Tibial nerve (tissue), 4 donors: ENCODE measurements around the gene TTC28. TPM values are rescaled to one million over a fixed set of nuclear protein-coding genes. Genes with fewer than 3 reads are reported as not detected.

Experiments used
- DNase-seq, 2 donors: peaks; one replicate each; pipeline ENCODE4 v3.0.0-alpha.2; 2019; ENCODE audit warnings: low spot score in 2 of 2
- H3K27ac ChIP-seq, 4 donors: fragments of 200-600 bp; sonication (generic) in 3 of 4; one replicate each; pipeline ENCODE4 v1.5.1; 2017 to 2019; ENCODE audit warnings: mild to moderate bottlenecking in 1 of 4
- H3K27me3 ChIP-seq, 2 donors: fragments of 200-600 bp; sonication (generic) in 1 of 2; one replicate each; pipeline versions ENCODE4 v1.5.1 to v1.6.0; 2017 to 2019
- H3K36me3 ChIP-seq, 3 donors: fragments of 200-600 bp; sonication (generic); one replicate each; pipeline ENCODE4 v1.5.1; 2018 to 2019
- H3K4me1 ChIP-seq, 4 donors: fragments of 200-600 bp; sonication (generic) in 3 of 4; one replicate each; pipeline ENCODE4 v1.5.1; 2017 to 2019
- H3K4me3 ChIP-seq, 4 donors: fragments of 200-600 bp; sonication (generic) in 3 of 4; one replicate each; pipeline ENCODE4 v1.5.1; 2017 to 2019; ENCODE audit warnings: mild to moderate bottlenecking in 1 of 4, moderate library complexity in 1 of 4
- H3K9me3 ChIP-seq, 4 donors: fragments of 200-600 bp; sonication (generic) in 3 of 4; one replicate each; pipeline ENCODE4 v1.5.1; 2017 to 2019
- CTCF ChIP-seq, 5 experiments: fragments of 200-600 bp in 3 of 5; fragments of 450-650 bp in 2 of 5; sonication (generic) in 3 of 5; IDR thresholded peaks; one replicate each; pipeline ENCODE4 v1.5.1; 2016 to 2019; ENCODE audit warnings: antibody characterized with exemption in 5 of 5, mild to moderate bottlenecking in 3 of 5, moderate library complexity in 2 of 5
- EP300 ChIP-seq, 2 donors: sonication (generic); formaldehyde crosslinking; IDR thresholded peaks; one replicate each; pipeline ENCODE4 v1.6.1; 2017; ENCODE audit warnings: antibody characterized with exemption in 2 of 2, mild to moderate bottlenecking in 1 of 2
- POLR2A ChIP-seq, 2 donors: fragments of 450-650 bp; IDR thresholded peaks; one replicate each; pipeline ENCODE4 v1.6.1; 2017; ENCODE audit warnings: antibody characterized with exemption in 2 of 2, mild to moderate bottlenecking in 2 of 2, moderate library complexity in 2 of 2
- WGBS, 2 donors: methylation state at CpG; one replicate each; pipeline ENCODE4 v1.1.5; 2018; 5-methylcytosine and 5-hydroxymethylcytosine counted together
- total RNA-seq, 4 donors: library from RNA; depleted of rRNA; stranded (reverse); fragments of >200 nt; gene quantifications; one replicate each; pipeline ENCODE4 v1.1.0, GENCODE V29; 2016

Gene TTC28
- total RNA-seq, 4 donors from 2014 or later: 83.9 to 177 (median 128) TPM

DNA sequence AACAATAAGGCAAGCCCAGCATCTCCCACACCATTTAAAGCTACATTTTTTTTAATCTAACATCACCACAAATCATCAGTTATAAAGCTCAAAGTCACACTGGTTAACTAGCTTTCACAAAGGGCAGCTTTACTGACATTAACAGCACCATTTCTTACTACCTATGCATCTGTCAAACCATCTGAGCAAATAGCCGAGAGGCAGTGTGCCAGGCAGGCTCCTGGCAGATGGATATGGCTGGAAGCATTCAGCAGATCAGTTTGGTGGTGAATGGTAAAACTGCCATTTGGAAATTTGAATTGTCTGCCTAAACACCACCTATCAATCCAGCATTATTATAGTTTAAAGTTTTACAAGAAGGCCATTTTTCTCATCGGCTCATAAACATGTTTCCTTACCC lies 131.2 kb downstream of the TTC28 start:
- no peak for DNase-seq
- H3K4me1 ChIP-seq: no peaks in the 10 kb centered on the region
- 94 to 95% methylated on average over 2 of the region's 2 CpGs for WGBS, 2 donors

GRCh38 chr22:28547132-28547842 lies 132.4 kb downstream of the TTC28 start:
- Histone ChIP-seq H3K36me3 (peaks cover 0 to 9% (median 0%) of the 10 kb centered on the region in 3 donors), H3K9me3 (peaks cover 0 to 10% (median 0%) of the 10 kb centered on the region in 4 donors), H3K4me3 (no peak overlapping the region), H3K4me1 (no peaks in the 10 kb centered on the region), H3K27ac (no peak overlapping the region), H3K27me3 (no peaks in the 10 kb centered on the region)
- no peak for DNase-seq
- TF ChIP-seq CTCF (IDR thresholded peaks at IDR 0.05): no peak
- no peak for TF ChIP-seq EP300 (IDR thresholded peaks at IDR 0.05)
- TF ChIP-seq POLR2A (IDR thresholded peaks at IDR 0.05): no peak
- 54 to 58% methylated on average over 4 of the region's 4 CpGs for WGBS, 2 donors

More for the DNA sequence above, 131.2 kb downstream of the TTC28 start:
- Histone ChIP-seq H3K9me3 (no peaks in the 10 kb centered on the region), H3K27me3 (no peaks in the 10 kb centered on the region), H3K27ac (no peak overlapping the region), H3K4me3 (no peak overlapping the region), H3K36me3 (no peaks in the 10 kb centered on the region)
- TF ChIP-seq EP300 (IDR thresholded peaks at IDR 0.05) (no peak), POLR2A (IDR thresholded peaks at IDR 0.05) (no peak), CTCF (IDR thresholded peaks at IDR 0.05) (no peak)

DNA sequence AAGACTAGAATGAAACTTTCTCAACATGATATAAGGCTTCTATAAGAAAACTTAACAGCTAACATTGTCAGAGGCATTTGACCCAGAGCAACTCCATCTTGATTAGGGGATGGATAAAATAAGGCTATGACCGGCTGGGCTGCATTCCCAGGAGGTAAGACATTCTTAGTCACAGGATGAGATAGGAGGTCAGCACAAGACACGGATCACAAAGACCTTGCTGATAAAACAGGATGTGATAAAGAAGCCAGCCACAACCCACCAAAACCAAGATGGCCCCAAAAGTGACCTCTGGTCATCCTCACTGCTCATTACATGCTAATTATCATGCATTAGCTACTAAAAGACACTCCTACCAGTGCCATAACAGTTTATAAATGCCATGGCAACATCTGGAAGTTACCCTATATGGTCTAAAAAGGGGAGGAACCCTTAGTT lies 135.2 kb downstream of the TTC28 start:
- DNase-seq: no peak
- H3K36me3 ChIP-seq: peaks cover 0 to 9% (median 0%) of the 10 kb centered on the region in 3 donors
- 84 to 100% methylated on average over 2 of the region's 2 CpGs for WGBS, 2 donors

DNA sequence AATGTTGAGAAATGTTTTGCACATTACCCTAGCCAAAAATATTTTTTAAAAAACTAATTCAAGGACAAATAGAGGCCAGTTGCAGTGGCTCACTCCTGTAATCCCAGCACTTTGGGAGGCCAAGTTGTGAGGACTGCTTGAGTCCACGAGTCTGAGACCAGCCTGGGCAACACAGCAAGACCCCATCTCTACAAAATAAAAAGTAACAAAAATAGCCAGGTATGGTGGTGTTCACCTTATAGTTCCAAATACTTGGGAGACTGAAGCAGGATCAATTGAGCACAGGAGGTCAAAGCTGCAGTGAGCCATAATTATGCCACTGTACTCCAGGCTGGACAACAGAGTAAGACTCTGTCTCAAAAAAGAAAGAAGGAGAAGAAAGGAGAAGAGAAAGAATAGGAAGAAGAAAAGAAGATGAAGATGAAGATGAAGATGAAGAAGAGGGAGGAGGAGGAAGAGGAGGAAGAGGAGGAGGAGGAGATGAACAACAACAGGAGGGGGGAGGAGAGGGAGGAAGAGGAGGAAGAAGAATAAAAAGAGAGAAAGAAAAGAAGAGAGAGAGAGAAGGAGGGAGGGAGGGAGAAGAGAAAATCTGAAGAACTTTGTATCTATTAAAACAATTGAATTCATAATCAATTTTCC lies 136.5 kb downstream of the TTC28 start:
- 96 to 100% methylated on average over 1 of the region's 1 CpG for WGBS, 2 donors
- H3K27me3 ChIP-seq: no peaks in the 10 kb centered on the region
- no peak overlapping the region for H3K27ac ChIP-seq
- no peaks in the 10 kb centered on the region for H3K4me1 ChIP-seq
- peaks cover 0 to 9% (median 0%) of the 10 kb centered on the region in 3 donors for H3K36me3 ChIP-seq
- no peak overlapping the region for H3K4me3 ChIP-seq
- TF ChIP-seq POLR2A (IDR thresholded peaks at IDR 0.05) (no peak), CTCF (IDR thresholded peaks at IDR 0.05) (no peak), EP300 (IDR thresholded peaks at IDR 0.05) (no peak)
- DNase-seq: no peak
- peaks cover 0 to 15% (median 0%) of the 10 kb centered on the region in 4 donors for H3K9me3 ChIP-seq

More for the DNA sequence above, 135.2 kb downstream of the TTC28 start:
- Histone ChIP-seq H3K27ac (no peak overlapping the region), H3K9me3 (peaks cover 0 to 15% (median 0%) of the 10 kb centered on the region in 4 donors), H3K4me1 (no peaks in the 10 kb centered on the region), H3K27me3 (no peaks in the 10 kb centered on the region), H3K4me3 (no peak overlapping the region)
- TF ChIP-seq POLR2A (IDR thresholded peaks at IDR 0.05) (no peak), EP300 (IDR thresholded peaks at IDR 0.05) (no peak), CTCF (IDR thresholded peaks at IDR 0.05) (no peak)

GRCh38 chr22:28541137-28541536 lies 138.5 kb downstream of the TTC28 start:
- peaks cover 0 to 15% (median 0%) of the 10 kb centered on the region in 4 donors for H3K9me3 ChIP-seq
- H3K27ac ChIP-seq: no peak overlapping the region
- 39 to 45% methylated on average over 2 of the region's 2 CpGs for WGBS, 2 donors
- no peak overlapping the region for H3K4me3 ChIP-seq
- TF ChIP-seq EP300 (IDR thresholded peaks at IDR 0.05): no peak
- TF ChIP-seq CTCF (IDR thresholded peaks at IDR 0.05): no peak
- no peak for TF ChIP-seq POLR2A (IDR thresholded peaks at IDR 0.05)
- no peaks in the 10 kb centered on the region for H3K4me1 ChIP-seq
- peaks cover 0 to 9% (median 0%) of the 10 kb centered on the region in 3 donors for H3K36me3 ChIP-seq
- H3K27me3 ChIP-seq: no peaks in the 10 kb centered on the region
- no peak for DNase-seq
